Right lobe of liver (tissue), 4 donors: ENCODE measurements around the gene GOLGB1.

ENCODE experiments used
- POLR2A ChIP-seq: fragments of 450-650 bp; IDR thresholded peaks from one replicate; pipeline ENCODE4 v1.6.1; 2017; ENCODE audit warnings: antibody characterized with exemption, mild to moderate bottlenecking
- TF ChIP-seq, protein P1 (sequence below), 4 donors: fragments of 200-600 bp in 3 of 4; fragments of 450-650 bp in 1 of 4; IDR thresholded peaks; one replicate each; pipeline versions ENCODE4 v1.5.1 to v1.8.0; 2016 to 2022; ENCODE audit warnings: antibody characterized with exemption in 4 of 4, mild to moderate bottlenecking in 2 of 4
- donor health status: DM: no; HTN: no; CAD: no.
- donor health status: DM: no; HTN: no; CAD: no.
- donor health status: DM: no; HTN: yes; CAD: no.

DNA sequence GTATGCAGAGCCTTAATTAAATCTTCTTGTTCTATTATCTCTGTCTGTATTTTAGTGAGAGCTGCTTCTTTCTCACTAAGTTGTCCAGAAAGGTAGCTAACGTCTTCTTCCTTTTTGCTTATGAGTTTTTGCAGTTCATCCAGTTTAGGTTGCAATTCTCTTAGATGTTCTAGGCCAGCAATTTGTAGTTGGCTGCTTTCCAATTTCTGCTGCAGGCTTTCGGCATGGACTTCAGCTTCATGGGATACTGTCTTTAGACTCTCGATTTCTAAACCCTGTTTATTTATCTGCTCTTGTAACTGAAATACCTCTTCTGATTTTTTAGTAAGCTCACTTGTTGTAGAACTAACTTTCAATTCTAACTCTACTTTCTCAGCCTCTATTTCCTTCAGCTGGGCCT, 53.4 kb downstream of the GOLGB1 start:
- TF ChIP-seq, protein P1, sequence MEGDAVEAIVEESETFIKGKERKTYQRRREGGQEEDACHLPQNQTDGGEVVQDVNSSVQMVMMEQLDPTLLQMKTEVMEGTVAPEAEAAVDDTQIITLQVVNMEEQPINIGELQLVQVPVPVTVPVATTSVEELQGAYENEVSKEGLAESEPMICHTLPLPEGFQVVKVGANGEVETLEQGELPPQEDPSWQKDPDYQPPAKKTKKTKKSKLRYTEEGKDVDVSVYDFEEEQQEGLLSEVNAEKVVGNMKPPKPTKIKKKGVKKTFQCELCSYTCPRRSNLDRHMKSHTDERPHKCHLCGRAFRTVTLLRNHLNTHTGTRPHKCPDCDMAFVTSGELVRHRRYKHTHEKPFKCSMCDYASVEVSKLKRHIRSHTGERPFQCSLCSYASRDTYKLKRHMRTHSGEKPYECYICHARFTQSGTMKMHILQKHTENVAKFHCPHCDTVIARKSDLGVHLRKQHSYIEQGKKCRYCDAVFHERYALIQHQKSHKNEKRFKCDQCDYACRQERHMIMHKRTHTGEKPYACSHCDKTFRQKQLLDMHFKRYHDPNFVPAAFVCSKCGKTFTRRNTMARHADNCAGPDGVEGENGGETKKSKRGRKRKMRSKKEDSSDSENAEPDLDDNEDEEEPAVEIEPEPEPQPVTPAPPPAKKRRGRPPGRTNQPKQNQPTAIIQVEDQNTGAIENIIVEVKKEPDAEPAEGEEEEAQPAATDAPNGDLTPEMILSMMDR (IDR thresholded peaks at IDR 0.05), result no peak
- no peak for TF ChIP-seq POLR2A
